Measurements from ENCODE around the gene PRKCE. TPM values are rescaled to one million over a fixed set of nuclear protein-coding genes. Genes with fewer than 3 reads are reported as not detected.

PRKCE gene
- total RNA-seq, 1 experiment from 2014 or later, result 2.4 TPM

- POLR2A ChIA-PET (ENCODE audit: low non-redundant PET), result no interaction called here
- no peak for DNase-seq (ENCODE audit: low spot score)
- H3K36me3 ChIP-seq (ENCODE audit: insufficient read depth, low read length, poor library complexity, severe bottlenecking), result no peaks in the 10 kb centered on the region
- H3K4me1 ChIP-seq (ENCODE audit: insufficient read depth, low read length, poor library complexity, severe bottlenecking), result no peaks in the 10 kb centered on the region
- intact Hi-C loops (cut with micrococcal nuclease; ENCODE audit: unreplicated experiment), result no loop called here
- no peak overlapping the region for H3K4me3 ChIP-seq (ENCODE audit: low read depth, low read length, poor library complexity, severe bottlenecking)
- H3K27ac ChIP-seq (ENCODE audit: low read depth, low read length, poor library complexity, severe bottlenecking), result no peak overlapping the region
- no peaks in the 10 kb centered on the region for H3K27me3 ChIP-seq (replicated peaks; ENCODE audit: insufficient read depth, low read depth, low read length, poor library complexity)
- no peaks in the 10 kb centered on the region for H3K9me3 ChIP-seq (ENCODE audit: low read depth, low read length, poor library complexity, severe bottlenecking)
- no TSS peak for BruUV-seq (replicated peaks)
- no peak for TF ChIP-seq EZH2 (IDR thresholded peaks at IDR 0.05; ENCODE audit: borderline replicate concordance, low read depth, low read length, poor library complexity, severe bottlenecking)
- no peak for TF ChIP-seq CTCF (conservative IDR thresholded peaks at IDR 0.05; ENCODE audit: low read depth, low read length)
- CTCF ChIA-PET, result no interaction called here
Measured at GRCh38 chr2:46071074-46071473, 419.6 kb downstream of the PRKCE start.

GRCh38 chr2:46072101-46072820, 420.8 kb downstream of the PRKCE start:
- no peaks in the 10 kb centered on the region for H3K9me3 ChIP-seq (ENCODE audit: low read depth, low read length, poor library complexity, severe bottlenecking)
- no TSS peak for BruUV-seq (replicated peaks)
- intact Hi-C loops (cut with micrococcal nuclease; ENCODE audit: unreplicated experiment), result no loop called here
- H3K4me1 ChIP-seq (ENCODE audit: insufficient read depth, low read length, poor library complexity, severe bottlenecking), result no peaks in the 10 kb centered on the region
- H3K27ac ChIP-seq (ENCODE audit: low read depth, low read length, poor library complexity, severe bottlenecking), result no peak overlapping the region
- no peak overlapping the region for H3K4me3 ChIP-seq (ENCODE audit: low read depth, low read length, poor library complexity, severe bottlenecking)
- H3K27me3 ChIP-seq (replicated peaks; ENCODE audit: insufficient read depth, low read depth, low read length, poor library complexity), result no peaks in the 10 kb centered on the region
- H3K36me3 ChIP-seq (ENCODE audit: insufficient read depth, low read length, poor library complexity, severe bottlenecking), result no peaks in the 10 kb centered on the region
- POLR2A ChIA-PET (ENCODE audit: low non-redundant PET), result no interaction called here
- DNase-seq (ENCODE audit: low spot score), result no peak
- no peak for TF ChIP-seq EZH2 (IDR thresholded peaks at IDR 0.05; ENCODE audit: borderline replicate concordance, low read depth, low read length, poor library complexity, severe bottlenecking)
- TF ChIP-seq CTCF (conservative IDR thresholded peaks at IDR 0.05; ENCODE audit: low read depth, low read length), result no peak
- CTCF ChIA-PET, result no interaction called here

GRCh38 chr2:46073540-46074046, 422.1 kb downstream of the PRKCE start:
- no peaks in the 10 kb centered on the region for H3K27me3 ChIP-seq (replicated peaks; ENCODE audit: insufficient read depth, low read depth, low read length, poor library complexity)
- H3K4me3 ChIP-seq (ENCODE audit: low read depth, low read length, poor library complexity, severe bottlenecking), result no peak overlapping the region
- no peak overlapping the region for H3K27ac ChIP-seq (ENCODE audit: low read depth, low read length, poor library complexity, severe bottlenecking)
- no peaks in the 10 kb centered on the region for H3K36me3 ChIP-seq (ENCODE audit: insufficient read depth, low read length, poor library complexity, severe bottlenecking)
- ChIA-PET CTCF (interaction anchor here (0.7 kb wide), 1 partner anchor 155 kb away, joined by 4 read pairs; no protein-coding TSS in a partner anchor), POLR2A (ENCODE audit: low non-redundant PET) (no interaction called here)
- no peaks in the 10 kb centered on the region for H3K9me3 ChIP-seq (ENCODE audit: low read depth, low read length, poor library complexity, severe bottlenecking)
- no TSS peak for BruUV-seq (replicated peaks)
- TF ChIP-seq CTCF (conservative IDR thresholded peaks at IDR 0.05; ENCODE audit: low read depth, low read length) (no peak), EZH2 (IDR thresholded peaks at IDR 0.05; ENCODE audit: borderline replicate concordance, low read depth, low read length, poor library complexity, severe bottlenecking) (no peak)
- DNase-seq (ENCODE audit: low spot score), result peak; percentile 49
- no peaks in the 10 kb centered on the region for H3K4me1 ChIP-seq (ENCODE audit: insufficient read depth, low read length, poor library complexity, severe bottlenecking)
- intact Hi-C loops (cut with micrococcal nuclease; ENCODE audit: unreplicated experiment), result no loop called here
